Measurements from ENCODE around the gene CTTN.

CTTN gene

DNA sequence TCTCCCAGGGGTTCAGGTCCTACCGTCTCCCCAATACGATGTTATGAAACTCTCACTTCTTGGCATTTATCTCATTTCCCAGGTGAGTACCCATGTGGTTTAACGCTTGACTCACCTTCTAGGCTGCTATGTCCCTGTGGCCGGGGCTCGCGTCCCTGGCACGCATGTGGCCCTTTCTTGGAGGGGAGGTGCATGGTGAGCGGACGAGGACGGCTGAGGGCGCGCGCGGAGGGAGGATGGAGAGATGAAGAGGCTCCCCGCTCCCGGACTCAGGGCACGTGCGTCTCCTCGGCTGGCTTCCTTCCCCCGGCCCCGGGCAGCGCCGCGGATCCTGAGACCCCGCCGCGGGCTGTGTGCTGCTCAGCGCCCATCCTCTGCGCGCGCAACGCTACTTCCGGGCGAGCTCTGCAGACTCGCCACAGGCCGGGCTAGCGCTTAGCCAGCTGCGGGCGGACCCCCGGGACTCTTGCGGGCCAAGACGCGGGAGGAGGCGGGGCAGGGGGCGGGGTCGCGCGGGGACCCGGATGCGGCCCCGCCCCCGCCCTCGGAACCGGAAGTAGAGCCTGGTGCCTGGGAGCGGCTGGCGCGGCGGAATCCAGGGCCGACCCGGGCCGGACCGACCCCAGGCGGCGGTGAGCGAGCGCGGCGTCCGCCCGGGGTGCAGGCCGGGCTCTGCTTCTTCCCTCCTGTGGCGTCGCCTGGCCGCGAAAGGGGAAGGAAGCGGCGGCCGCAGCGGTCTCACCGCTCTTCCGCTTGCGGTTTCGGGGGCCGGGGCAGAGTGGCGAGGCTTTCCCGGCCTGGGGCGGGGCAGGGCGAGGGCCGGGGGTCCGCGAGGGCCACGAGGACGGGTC is at the start of gene CTTN:
TSS of gene CTTN (plus strand) at position 547 of the 851 bp plus-strand sequence. CDS start 8,769 bp downstream, outside the sequence.
- peak; percentile 7 to 78 (median 29) for DNase-seq (ENCODE audit: low read depth in 3 of 3, low spot score in 1 of 3)

GRCh38 chr11:70348608-70349007 is 49.7 kb upstream of the CTTN start:
- no peak for DNase-seq (ENCODE audit: low read depth in 3 of 3, low spot score in 1 of 3)

DNA sequence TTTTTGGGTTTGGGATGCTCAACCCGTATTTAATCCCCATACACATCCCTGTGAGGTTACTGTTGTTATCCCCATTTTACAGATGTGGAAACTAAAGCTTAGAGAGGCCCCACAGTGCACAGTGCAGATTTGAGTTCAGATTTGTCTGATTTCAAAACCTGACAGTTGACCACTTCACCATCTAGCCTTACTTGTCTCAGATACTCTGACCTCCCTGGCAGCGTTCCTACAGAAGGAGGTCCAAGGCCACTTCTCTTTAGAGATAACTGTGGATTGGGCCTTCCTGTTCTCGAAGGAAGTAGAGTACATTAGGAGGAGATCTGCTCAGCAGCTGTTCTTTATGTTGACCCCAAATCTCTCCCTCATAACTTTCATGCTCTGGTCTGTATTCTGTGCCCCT is 46.7 kb upstream of the CTTN start:
- DNase-seq (ENCODE audit: low read depth in 3 of 3, low spot score in 1 of 3): no peak

GRCh38 chr11:70352100-70352499 is 46.2 kb upstream of the CTTN start:
- no peak for DNase-seq (ENCODE audit: low read depth in 3 of 3, low spot score in 1 of 3)

DNA sequence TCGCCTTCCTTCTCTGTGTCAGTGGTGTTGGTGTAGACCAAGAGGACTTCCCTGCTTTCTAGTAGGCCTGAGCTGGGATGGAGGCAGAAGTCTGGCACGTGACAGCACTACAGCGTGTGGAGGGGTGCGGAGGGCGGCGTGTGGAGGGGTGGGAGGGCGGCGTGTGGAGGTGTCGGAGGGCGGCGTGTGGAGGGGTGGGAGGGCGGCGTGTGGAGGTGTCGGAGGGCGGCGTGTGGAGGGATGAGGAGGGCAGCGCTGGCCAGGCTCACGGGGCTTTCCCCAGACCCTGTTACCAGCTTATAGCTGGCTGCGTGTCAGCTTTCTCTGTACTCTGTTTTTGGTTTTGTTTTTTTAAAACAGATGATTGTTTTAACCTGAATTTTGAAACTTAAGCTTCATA is 45.7 kb upstream of the CTTN start:
- DNase-seq (ENCODE audit: low read depth in 3 of 3, low spot score in 1 of 3): no peak

GRCh38 chr11:70353329-70353728 is 45.0 kb upstream of the CTTN start:
- no peak for DNase-seq (ENCODE audit: low read depth in 3 of 3, low spot score in 1 of 3)

DNA sequence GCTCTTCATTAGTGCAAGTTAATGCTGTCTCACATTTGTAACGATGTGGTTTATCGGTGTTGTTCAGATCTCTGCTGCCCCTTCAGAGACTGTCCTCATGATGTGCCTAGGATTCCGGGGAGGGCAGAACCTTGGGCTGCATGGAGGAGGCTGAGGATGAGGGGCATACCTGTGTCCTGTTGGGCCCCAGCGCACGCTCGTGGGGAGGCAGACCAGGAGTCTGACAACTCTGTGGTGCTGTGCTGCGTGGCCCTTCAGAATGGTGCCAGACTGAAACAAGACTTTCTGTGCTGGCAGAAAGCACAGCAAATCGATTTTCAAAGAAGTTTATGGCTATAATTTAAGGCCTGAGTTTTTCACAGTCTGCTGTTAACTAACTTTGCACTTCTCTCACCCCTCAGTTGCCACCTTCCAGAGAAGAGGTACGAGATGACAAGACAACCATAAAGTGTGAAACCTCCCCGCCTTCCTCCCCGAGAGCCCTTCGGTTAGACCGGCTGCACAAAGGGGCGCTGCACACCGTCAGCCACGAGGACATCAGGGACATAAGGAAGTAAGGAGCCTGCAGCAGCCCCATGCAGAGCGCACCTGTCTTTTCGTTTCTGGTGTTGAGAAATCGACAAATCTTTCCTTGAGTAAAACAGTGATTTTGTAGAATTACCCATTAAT is 44.3 kb upstream of the CTTN start:
- no peak for DNase-seq (ENCODE audit: low read depth in 3 of 3, low spot score in 1 of 3)

DNA sequence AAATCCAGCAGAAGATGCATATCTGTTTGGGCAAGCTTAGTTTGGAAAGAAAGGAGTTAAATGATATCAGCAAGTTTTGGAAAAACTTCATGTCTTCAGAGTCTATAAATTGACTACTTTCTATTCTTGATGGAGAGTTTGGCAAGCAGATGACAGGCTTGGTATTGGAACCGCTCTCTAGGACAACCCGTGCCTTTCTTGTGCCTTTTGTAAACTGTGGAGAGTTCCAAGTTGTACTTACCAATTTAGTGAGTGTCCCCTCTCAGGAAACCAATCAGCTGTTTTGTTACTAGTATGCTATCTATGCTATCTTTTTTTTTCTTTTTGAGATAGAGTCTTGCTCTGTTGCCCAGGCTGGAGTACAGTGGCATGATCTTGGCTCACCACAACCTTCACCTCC is 43.7 kb upstream of the CTTN start:
- no peak for DNase-seq (ENCODE audit: low read depth in 3 of 3, low spot score in 1 of 3)

- no peak for DNase-seq (ENCODE audit: low read depth in 3 of 3, low spot score in 1 of 3)
These were observed 39.6 kb upstream of the CTTN start for GRCh38 chr11:70358753-70359152.

GRCh38 chr11:70359451-70360205 is 38.7 kb upstream of the CTTN start:
- no peak for DNase-seq (ENCODE audit: low read depth in 3 of 3, low spot score in 1 of 3)

GRCh38 chr11:70360211-70360610 is 38.1 kb upstream of the CTTN start:
- no peak for DNase-seq (ENCODE audit: low read depth in 3 of 3, low spot score in 1 of 3)

- no peak for DNase-seq (ENCODE audit: low read depth in 3 of 3, low spot score in 1 of 3)
These were observed 34.2 kb upstream of the CTTN start for GRCh38 chr11:70364178-70364577.

- DNase-seq (ENCODE audit: low read depth in 3 of 3, low spot score in 1 of 3): peak; percentile 7 to 22 (median 20)
These were observed 33.4 kb upstream of the CTTN start for GRCh38 chr11:70364745-70365543.

DNA sequence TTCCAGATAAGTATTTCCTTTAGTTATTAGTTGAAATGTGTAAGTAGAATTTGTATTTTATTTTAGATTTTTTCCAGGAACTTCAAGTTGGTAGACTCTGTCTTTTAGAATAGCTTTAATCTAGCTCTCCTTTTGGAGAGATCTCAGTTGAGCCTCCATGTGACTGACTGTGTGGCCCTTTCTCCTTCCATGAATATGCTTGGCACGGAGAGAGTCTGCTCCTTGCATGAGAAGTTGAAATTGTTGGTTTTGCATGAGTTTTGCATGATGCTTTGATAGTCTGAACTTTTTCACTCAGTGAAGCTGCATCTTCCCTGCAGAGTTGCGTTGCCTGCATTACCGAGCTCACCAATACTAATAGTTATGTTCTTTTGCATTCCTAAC is 32.8 kb upstream of the CTTN start:
- DNase-seq (ENCODE audit: low read depth in 3 of 3, low spot score in 1 of 3): no peak

- DNase-seq (ENCODE audit: low read depth in 3 of 3, low spot score in 1 of 3): no peak
These were observed 31.3 kb upstream of the CTTN start for GRCh38 chr11:70367071-70367470.

- DNase-seq (ENCODE audit: low read depth in 3 of 3, low spot score in 1 of 3): no peak
These were observed 29.4 kb upstream of the CTTN start for GRCh38 chr11:70368961-70369360.

GRCh38 chr11:70371241-70371640 is 27.1 kb upstream of the CTTN start:
- DNase-seq (ENCODE audit: low read depth in 3 of 3, low spot score in 1 of 3): no peak

GRCh38 chr11:70372076-70372475 is 26.3 kb upstream of the CTTN start:
- no peak for DNase-seq (ENCODE audit: low read depth in 3 of 3, low spot score in 1 of 3)

DNA sequence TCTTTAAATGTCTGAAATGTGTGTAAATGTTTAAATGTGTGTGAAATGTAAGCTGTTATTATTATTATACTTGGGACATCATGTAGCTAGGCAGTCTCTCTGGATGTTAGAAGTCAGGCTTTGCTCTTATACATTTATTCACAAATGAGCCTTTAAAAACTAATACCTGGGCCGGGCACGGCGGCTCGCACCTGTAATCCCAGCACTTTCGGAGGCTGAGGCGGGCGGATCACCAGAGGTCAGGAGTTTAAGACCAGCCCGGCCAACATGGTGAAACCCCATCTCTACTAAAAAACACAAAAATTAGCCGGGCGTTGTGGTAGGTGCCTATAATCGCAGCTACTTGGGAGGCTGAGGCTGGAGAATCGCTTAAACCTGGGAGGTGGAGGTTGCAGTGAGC is 21.7 kb upstream of the CTTN start:
- no peak for DNase-seq (ENCODE audit: low read depth in 3 of 3, low spot score in 1 of 3)

- DNase-seq (ENCODE audit: low read depth in 3 of 3, low spot score in 1 of 3): no peak
These were observed 20.7 kb upstream of the CTTN start for GRCh38 chr11:70377645-70378044.

GRCh38 chr11:70378506-70379134 is 19.7 kb upstream of the CTTN start:
- no peak for DNase-seq (ENCODE audit: low read depth in 3 of 3, low spot score in 1 of 3)

Data from stimulated activated CD4-positive, alpha-beta T cell treated with anti-CD3 and anti-CD28 coated beads, TNF-alpha, amount 100 ng/mL, for 1 hour (primary cell).